Inferior parietal cortex (tissue), 1 donor: ENCODE results near the gene ATP6V1F.

ENCODE experiments used
- DNase-seq: peaks from one replicate; pipeline ENCODE4 v3.0.0-alpha.2; 2016; ENCODE audit errors: extremely low spot score

The ATP6V1F gene

GRCh38 chr7:128835790-128836641 is 26.6 kb upstream of the ATP6V1F start:
- DNase-seq = no peak

GRCh38 chr7:128836729-128837348 is 25.8 kb upstream of the ATP6V1F start:
- DNase-seq = no peak

GRCh38 chr7:128837521-128837921 is 25.1 kb upstream of the ATP6V1F start:
- DNase-seq = no peak

GRCh38 chr7:128838109-128838779 is 24.4 kb upstream of the ATP6V1F start:
- no peak for DNase-seq

DNA sequence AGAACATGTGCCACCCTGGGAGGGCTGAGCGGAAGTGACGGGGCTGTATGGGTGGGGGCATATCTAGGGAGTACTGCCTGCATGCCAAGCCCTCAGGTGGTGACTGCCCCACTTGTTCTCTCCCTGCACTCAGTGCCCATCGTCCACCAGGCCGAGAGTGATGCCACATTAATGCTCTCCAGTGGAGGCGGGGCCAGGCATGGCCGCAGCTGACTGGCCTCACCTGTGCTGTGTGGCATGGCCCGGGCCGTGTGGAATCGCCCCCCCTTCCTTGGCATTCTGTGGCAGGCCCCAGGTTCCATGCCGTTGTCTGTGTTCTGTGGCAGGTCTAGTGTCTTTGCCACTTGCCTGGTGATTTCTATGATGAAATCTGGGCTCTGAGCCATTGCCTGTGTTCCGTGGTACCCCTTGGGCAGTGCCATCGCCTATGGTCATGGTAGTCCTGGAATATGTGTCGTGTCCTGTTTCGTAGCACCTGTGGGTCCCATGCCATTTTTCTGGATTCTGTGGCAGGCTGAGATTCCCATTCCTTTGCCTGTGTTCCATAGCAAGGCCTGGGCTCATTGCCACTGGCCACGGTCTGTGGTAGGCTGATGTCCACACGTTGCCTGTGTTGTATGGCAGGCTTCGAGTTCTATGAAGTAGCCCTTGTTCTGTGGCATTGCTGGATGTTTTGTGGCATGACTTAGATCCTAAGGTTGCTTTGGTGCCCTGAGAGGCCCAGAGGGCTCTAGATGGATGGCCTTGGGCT is 23.5 kb upstream of the ATP6V1F start:
- DNase-seq = no peak

DNA sequence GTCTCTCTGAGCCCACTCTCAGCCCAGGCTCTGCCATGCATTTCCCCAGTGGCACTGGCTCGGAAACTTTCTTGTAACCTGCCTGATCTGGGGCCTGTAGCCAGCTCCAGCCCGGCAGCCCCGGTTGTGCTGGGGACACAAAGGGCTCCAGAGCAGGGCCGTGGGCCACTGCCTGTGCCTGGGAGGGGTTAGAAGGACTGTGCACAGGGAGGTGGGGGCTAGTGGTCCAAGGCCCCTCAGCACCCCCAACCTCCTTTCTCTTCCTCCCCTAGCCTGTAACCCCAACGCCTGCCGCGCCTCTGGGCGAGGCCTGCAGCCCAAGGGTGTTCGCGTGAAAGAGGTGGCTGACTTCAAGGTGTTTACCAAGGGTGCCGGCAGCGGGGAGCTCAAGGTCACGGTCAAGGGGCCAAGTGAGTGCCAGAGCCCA is 22.9 kb upstream of the ATP6V1F start:
- no peak for DNase-seq

GRCh38 chr7:128840326-128841170 is 22.1 kb upstream of the ATP6V1F start:
- no peak for DNase-seq

DNA sequence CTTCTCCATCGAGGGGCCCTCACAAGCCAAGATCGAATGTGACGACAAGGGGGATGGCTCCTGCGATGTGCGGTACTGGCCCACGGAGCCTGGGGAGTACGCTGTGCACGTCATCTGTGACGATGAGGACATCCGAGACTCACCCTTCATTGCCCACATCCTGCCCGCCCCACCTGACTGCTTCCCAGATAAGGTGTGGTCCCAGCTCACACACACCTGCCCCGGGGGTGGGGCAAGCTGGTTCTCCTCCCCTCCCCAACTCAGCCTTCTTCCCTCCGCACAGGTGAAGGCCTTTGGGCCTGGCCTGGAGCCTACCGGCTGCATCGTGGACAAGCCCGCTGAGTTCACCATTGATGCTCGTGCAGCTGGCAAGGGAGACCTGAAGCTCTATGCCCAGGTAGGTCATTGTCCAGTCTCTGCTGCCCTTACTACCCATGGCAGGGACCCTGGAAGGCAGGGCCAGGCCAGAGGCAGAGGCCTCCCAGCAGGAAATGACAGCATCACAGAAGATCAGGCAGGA is 21.4 kb upstream of the ATP6V1F start:
- no peak for DNase-seq

DNA sequence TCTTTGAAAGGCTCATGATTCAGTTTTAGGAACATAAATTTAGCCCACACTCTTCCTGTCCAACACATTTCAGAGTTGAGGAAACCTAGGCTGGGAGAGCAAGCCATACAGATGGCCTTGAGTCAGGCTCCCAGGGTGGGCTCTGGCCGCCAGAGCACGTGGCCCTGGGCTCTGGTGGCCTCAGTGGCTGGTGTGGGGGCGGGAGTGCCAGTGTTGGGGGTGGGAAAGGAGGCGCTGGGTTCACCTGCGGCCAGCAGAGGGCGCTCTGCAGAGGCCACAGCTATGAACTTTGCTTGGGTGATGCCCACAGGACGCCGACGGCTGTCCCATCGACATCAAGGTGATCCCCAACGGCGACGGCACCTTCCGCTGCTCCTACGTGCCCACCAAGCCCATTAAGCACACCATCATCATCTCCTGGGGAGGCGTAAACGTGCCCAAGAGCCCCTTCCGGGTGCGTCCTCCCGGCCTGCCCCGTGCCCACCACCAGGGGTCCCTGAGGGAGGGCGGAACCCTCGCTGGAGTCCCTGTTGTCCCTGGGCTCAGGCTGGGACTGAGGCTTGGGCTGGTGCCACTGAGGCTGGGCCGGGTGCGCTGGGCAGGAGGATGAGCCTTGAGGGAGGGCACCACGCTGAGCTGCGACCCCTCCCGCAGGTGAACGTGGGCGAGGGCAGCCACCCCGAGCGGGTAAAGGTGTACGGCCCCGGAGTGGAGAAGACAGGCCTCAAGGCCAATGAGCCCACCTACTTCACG is 20.6 kb upstream of the ATP6V1F start:
- DNase-seq = no peak

GRCh38 chr7:128842674-128843641 is 19.7 kb upstream of the ATP6V1F start:
- DNase-seq = no peak

- no peak for DNase-seq
Measured at GRCh38 chr7:128843938-128844621, 18.6 kb upstream of the ATP6V1F start.

DNA sequence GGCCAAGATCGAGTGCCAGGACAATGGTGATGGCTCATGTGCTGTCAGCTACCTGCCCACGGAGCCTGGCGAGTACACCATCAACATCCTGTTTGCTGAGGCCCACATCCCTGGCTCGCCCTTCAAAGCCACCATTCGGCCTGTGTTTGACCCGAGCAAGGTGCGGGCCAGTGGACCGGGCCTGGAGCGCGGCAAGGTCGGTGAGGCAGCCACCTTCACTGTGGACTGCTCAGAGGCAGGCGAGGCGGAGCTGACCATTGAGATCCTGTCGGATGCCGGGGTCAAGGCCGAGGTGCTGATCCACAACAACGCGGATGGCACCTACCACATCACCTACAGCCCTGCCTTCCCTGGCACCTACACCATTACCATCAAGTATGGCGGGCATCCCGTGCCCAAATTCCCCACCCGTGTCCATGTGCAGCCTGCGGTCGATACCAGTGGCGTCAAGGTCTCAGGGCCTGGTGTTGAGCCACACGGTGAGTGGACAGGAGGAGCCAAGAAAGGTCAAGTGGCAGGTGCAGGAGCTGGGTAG is 17.8 kb upstream of the ATP6V1F start:
- no peak for DNase-seq

GRCh38 chr7:128845475-128845874 is 17.2 kb upstream of the ATP6V1F start:
- no peak for DNase-seq

DNA sequence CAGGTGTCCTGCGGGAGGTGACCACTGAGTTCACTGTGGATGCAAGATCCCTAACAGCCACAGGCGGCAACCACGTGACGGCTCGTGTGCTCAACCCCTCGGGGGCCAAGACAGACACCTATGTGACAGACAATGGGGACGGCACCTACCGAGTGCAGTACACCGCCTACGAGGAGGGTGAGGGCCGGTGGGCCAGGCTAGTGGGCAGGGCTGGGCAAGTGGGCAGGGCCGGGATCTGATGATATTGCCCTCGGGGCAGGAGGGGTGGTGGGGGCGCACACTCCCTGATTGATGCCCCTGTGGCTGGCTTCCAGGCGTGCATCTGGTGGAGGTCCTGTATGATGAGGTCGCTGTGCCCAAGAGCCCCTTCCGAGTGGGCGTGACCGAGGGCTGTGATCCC is 16.7 kb upstream of the ATP6V1F start:
- DNase-seq = no peak

- no peak for DNase-seq
Measured at GRCh38 chr7:128846781-128847444, 15.7 kb upstream of the ATP6V1F start.

- no peak for DNase-seq
Measured at GRCh38 chr7:128847721-128848211, 14.9 kb upstream of the ATP6V1F start.
